ENCODE data around the gene ZMYM2.

Gene ZMYM2

DNA sequence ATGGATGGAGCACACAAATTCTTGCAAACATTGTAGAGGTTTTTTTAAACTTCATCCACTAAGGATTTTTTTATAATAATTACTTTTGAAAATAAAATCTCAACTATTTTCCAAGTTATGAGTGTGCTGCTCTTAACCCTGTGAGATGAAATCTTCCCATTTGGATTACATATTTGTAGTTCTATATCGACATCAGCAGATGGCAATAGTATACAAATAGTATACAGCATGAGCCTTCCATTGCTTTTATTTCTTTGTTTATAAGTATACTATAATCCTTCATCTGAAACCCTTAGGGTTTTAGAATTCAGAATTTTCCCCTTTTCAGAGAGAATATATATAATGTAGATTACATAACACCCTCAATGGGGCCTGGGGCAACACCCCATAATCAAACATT is 131.8 kb downstream of the ZMYM2 start:
- FAIRE-seq (no peak), DNase-seq (ENCODE audit: insufficient read length) (no peak)
- TF ChIP-seq POLR2AphosphoS5 (IDR thresholded peaks at IDR 0.05; ENCODE audit: low read depth, low read length), result no peak

DNA sequence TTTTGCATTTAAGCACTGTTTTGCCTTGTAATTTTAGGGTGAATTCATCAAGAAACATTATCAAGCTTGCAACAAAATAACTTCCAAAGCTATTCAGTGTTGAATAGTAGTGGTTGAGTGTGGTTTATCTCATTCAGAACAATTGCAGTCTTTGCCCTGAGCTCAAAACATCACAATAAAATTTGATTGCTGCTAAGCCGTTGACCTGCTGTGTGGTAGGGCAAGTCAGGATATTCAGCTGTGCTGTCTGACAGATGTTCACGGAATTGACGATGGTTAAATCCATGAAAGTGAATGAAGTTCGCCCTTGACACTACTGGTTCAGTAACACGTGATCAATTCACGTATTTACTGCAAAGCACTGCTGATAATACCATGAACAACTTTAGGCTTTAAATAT is 135.4 kb downstream of the ZMYM2 start:
- DNase-seq (ENCODE audit: insufficient read length) (no peak), FAIRE-seq (no peak)
- TF ChIP-seq POLR2A (IDR thresholded peaks at IDR 0.05; ENCODE audit: low read depth, low read length) (no peak), TAF1 (IDR thresholded peaks at IDR 0.05; ENCODE audit: borderline replicate concordance, low read depth, low read length) (no peak), POLR2AphosphoS5 (IDR thresholded peaks at IDR 0.05; ENCODE audit: low read depth, low read length) (no peak)

DNA sequence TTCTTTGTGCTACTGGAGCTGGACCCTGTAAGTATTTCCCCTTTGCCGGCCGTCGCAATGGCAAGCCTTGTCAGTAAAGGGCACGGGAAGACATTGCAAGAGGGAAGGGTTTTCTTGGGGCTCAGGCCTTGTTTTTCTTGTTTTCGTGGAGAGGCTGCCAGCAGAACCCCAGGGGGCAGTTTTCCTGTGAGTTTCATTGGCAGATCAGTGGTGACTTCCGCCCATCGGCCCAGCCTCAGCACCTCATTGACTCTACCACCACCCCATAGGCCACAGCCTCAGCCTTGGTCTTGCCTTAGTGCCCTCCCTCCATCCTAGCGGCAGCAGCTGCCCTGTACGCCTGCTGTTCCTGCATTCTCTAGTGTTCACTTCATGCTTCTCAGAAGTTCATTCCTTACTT is 140.8 kb downstream of the ZMYM2 start:
- FAIRE-seq (no peak), DNase-seq (ENCODE audit: insufficient read length) (no peak)
- TF ChIP-seq TAF1 (IDR thresholded peaks at IDR 0.05; ENCODE audit: borderline replicate concordance, low read depth, low read length), result no peak
- TF ChIP-seq POLR2AphosphoS5 (IDR thresholded peaks at IDR 0.05; ENCODE audit: low read depth, low read length), result no peak
- no peak for TF ChIP-seq POLR2A (IDR thresholded peaks at IDR 0.05; ENCODE audit: low read depth, low read length)

DNA sequence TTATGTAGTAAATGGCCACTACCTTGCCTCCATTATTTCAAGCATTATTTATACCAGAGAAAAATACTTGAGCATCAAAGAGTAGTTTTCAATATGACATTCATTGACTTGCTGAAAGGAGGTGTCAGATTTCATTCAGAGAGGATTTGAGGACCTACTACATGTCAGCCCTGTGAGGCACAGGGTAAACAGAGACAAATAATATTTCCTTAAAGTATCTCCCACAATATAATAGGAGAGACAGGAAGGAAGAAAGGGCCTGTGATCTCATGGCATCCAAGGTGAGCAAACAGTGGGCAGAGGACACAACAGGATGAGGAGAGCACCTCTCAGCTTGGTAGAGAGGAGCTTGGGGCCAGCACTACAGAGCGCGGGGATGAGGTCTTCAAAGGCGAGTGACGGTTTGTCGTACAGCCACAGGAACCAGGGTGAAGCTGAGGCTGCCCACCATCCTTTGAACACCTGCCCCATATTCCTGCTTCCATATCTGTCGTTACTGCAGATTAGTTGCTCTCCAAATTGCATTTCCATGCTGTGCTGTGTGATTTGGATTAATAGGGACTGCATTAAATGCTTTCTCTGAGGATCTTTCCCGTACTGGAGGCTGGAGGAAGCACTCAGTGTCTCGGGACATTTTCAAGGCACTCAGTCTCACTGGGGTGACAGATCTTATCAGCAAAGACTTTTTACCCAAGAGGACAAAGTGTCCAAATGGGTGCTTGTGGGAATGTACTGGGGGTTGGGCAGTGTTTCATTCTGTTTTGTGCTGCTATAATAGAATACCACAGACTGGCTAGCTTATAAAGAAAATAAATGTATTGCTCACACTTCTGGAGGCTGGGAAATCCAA is 143.2 kb downstream of the ZMYM2 start:
- DNase-seq (ENCODE audit: insufficient read length) (no peak), FAIRE-seq (no peak)
- TF ChIP-seq POLR2A (IDR thresholded peaks at IDR 0.05; ENCODE audit: low read depth, low read length) (no peak), TAF1 (IDR thresholded peaks at IDR 0.05; ENCODE audit: borderline replicate concordance, low read depth, low read length) (no peak), POLR2AphosphoS5 (IDR thresholded peaks at IDR 0.05; ENCODE audit: low read depth, low read length) (no peak)

DNA sequence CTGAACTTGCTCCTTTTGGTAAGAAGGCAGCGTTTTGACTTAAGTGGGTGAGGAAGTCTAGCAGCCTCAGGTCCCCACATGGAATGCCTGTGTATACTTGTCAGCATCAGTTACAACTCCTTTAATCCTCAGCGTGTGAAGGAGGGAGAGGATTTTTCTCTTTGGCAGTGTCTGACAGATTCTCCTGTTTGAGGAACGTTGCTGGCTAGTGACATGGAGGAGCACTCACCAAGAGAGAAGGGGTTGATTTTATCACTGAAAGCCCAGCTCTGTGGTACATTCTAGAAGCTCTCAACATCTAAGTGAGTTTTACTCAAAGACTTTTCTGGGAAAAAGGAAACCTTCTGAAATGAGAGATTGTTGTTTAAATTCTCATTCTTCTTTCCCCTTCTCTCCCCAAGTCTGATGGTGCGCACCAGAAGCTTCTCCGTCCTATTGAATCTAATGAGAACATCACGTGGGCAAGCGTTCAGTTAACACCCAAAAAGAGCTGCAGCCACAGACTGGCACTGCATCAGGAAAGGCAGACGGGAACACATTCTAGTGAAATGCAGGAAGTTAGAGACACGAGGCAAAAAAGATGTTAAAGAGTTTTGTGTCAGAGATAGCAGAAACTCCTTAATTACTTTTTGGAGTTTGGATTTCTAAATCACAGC is 144.1 kb downstream of the ZMYM2 start:
- FAIRE-seq, result no peak
- TF ChIP-seq TAF1 (IDR thresholded peaks at IDR 0.05; ENCODE audit: borderline replicate concordance, low read depth, low read length) (no peak), POLR2AphosphoS5 (IDR thresholded peaks at IDR 0.05; ENCODE audit: low read depth, low read length) (no peak), POLR2A (IDR thresholded peaks at IDR 0.05; ENCODE audit: low read depth, low read length) (no peak)
- no peak for DNase-seq (ENCODE audit: insufficient read length)

- TF ChIP-seq POLR2A (IDR thresholded peaks at IDR 0.05; ENCODE audit: low read depth, low read length), result no peak
- TF ChIP-seq POLR2AphosphoS5 (IDR thresholded peaks at IDR 0.05; ENCODE audit: low read depth, low read length), result no peak
- no peak for TF ChIP-seq TAF1 (IDR thresholded peaks at IDR 0.05; ENCODE audit: borderline replicate concordance, low read depth, low read length)
- DNase-seq (ENCODE audit: insufficient read length), result no peak
- FAIRE-seq, result no peak
Measured at GRCh38 chr13:20105161-20105689, 146.7 kb downstream of the ZMYM2 start.

DNA sequence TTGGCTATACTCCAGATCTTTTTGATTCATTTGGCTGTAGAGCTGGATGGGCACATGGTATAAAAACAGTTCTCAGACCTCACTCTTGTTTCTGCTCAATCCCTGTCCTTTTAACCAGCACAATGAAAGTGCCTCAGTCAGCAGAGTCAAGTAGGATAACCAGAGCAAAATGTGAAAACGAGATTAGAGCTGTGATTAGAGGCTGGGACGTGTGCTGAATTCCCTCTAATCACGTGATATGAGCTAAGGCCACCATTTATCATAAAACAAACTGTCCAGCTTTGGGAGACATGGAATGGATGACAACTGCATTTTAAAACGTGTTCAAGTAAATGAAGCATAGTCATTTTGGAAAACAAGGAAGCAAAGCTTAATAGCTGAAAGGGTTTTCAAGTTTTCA is 148.2 kb downstream of the ZMYM2 start:
- TF ChIP-seq POLR2AphosphoS5 (IDR thresholded peaks at IDR 0.05; ENCODE audit: low read depth, low read length), result no peak
- TF ChIP-seq TAF1 (IDR thresholded peaks at IDR 0.05; ENCODE audit: borderline replicate concordance, low read depth, low read length), result no peak
- TF ChIP-seq POLR2A (IDR thresholded peaks at IDR 0.05; ENCODE audit: low read depth, low read length), result no peak
- DNase-seq (ENCODE audit: insufficient read length) (no peak), FAIRE-seq (no peak)

DNA sequence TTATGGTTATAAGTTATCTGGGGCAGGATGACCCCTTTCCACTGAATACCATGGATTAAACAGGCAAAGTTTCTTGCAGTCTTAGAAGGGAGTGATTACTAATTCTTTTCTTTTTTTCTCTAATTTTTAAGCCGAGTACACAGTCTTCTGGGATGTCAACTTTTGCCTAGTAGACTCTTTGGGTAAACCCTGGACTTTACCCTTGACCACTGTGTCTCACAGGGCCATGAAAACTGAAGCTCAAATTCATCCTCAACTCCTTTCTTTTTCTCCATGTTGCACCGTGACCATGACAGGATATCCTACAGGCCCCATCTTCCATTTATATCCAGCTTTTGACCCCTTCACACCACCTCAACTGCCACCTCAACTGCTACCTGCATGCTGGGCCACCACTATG is 150.5 kb downstream of the ZMYM2 start:
- FAIRE-seq, result no peak
- TF ChIP-seq TAF1 (IDR thresholded peaks at IDR 0.05; ENCODE audit: borderline replicate concordance, low read depth, low read length) (no peak), POLR2AphosphoS5 (IDR thresholded peaks at IDR 0.05; ENCODE audit: low read depth, low read length) (no peak), POLR2A (IDR thresholded peaks at IDR 0.05; ENCODE audit: low read depth, low read length) (no peak)

GRCh38 chr13:20114066-20114610 is 155.6 kb downstream of the ZMYM2 start:
- DNase-seq (ENCODE audit: insufficient read length), result no peak
- TF ChIP-seq POLR2A (IDR thresholded peaks at IDR 0.05; ENCODE audit: low read depth, low read length) (no peak), TAF1 (IDR thresholded peaks at IDR 0.05; ENCODE audit: borderline replicate concordance, low read depth, low read length) (no peak), POLR2AphosphoS5 (IDR thresholded peaks at IDR 0.05; ENCODE audit: low read depth, low read length) (no peak)
- no peak for FAIRE-seq

More for the DNA sequence above, 150.5 kb downstream of the ZMYM2 start:
- no peak for DNase-seq (ENCODE audit: insufficient read length)

DNA sequence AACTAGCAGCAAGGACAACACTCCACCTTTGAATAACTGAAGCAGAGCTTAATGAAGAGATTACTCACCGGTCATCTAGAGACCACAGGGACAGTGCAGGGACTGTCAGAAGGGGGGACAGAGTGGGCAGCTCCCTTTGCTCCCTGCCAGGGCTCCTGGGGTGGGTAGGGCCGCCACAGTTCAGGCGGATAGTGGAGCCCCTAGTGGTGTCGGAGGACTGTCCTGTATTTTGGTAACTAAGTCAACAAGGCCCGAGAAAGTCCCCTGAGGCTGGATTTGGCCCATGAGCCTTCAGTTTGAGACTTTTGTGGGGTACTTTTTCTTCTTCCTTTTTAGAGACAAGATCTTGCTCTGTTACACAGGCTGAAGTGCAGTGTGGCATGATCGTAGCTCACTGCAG is 157.7 kb downstream of the ZMYM2 start:
- DNase-seq (ENCODE audit: insufficient read length) (no peak), FAIRE-seq (no peak)
- TF ChIP-seq POLR2A (IDR thresholded peaks at IDR 0.05; ENCODE audit: low read depth, low read length) (no peak), TAF1 (IDR thresholded peaks at IDR 0.05; ENCODE audit: borderline replicate concordance, low read depth, low read length) (no peak), POLR2AphosphoS5 (IDR thresholded peaks at IDR 0.05; ENCODE audit: low read depth, low read length) (no peak)

- DNase-seq (ENCODE audit: insufficient read length) (peak; percentile 45), FAIRE-seq (no peak)
- TF ChIP-seq TAF1 (IDR thresholded peaks at IDR 0.05; ENCODE audit: borderline replicate concordance, low read depth, low read length), result no peak
- no peak for TF ChIP-seq POLR2AphosphoS5 (IDR thresholded peaks at IDR 0.05; ENCODE audit: low read depth, low read length)
- TF ChIP-seq POLR2A (IDR thresholded peaks at IDR 0.05; ENCODE audit: low read depth, low read length), result no peak
Measured at GRCh38 chr13:20118268-20119140, 160.0 kb downstream of the ZMYM2 start.

Data from GM12892 (cell line).